ENCODE results near the gene CDKAL1. TPM values are rescaled to one million over a fixed set of nuclear protein-coding genes. Genes with fewer than 3 reads are reported as not detected.

CDKAL1 gene
- total and polyA plus RNA-seq, 10 of the 15 experiments (the other 5 are each of a cell fraction or from before 2014, with no cell fraction given) = 10.7 to 26.9 (median 17.3) TPM

DNA sequence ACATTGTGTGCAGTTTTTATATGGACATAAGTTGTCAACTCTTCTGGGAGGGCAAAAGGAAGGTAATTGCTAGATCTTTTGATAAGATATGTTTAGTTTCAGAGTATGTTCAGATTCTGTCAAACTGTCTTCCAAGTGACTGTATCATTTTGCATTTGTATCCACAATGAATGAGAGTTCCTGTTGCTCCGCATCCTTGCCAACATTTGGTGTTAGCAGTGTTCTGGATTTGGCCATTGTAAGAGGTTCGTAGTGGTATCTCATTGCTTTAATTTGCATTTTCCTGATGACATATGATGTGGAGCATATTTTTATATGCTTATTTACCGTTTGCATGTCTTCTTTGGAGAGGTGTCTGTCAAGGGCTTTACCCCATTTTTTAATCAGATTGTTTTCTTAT, 150.2 kb downstream of the CDKAL1 start:
- no peak for TF ChIP-seq ZNF207 (IDR thresholded peaks at IDR 0.05; ENCODE audit: borderline replicate concordance)
- no peak for TF ChIP-seq DPF2 (IDR thresholded peaks at IDR 0.05)
- TF ChIP-seq ZBTB4 (CRISPR knock-in tag; IDR thresholded peaks at IDR 0.05) = no peak
- no peak for TF ChIP-seq HDAC2 (IDR thresholded peaks at IDR 0.05)
- no peak for TF ChIP-seq NFYB (IDR thresholded peaks at IDR 0.05; ENCODE audit: insufficient read depth, low read depth, low read length)
- TF ChIP-seq SRF (IDR thresholded peaks at IDR 0.05; ENCODE audit: low read depth in 2 of 2, low read length in 2 of 2) = no peak
- TF ChIP-seq RAD51 (IDR thresholded peaks at IDR 0.05) = no peak
- no peak for TF ChIP-seq FOXK2 (IDR thresholded peaks at IDR 0.05)
- TF ChIP-seq POU2F2 (IDR thresholded peaks at IDR 0.05; ENCODE audit: borderline replicate concordance, low read depth, low read length) = no peak
- no peak for TF ChIP-seq JUND (IDR thresholded peaks at IDR 0.05; ENCODE audit: low read depth, low read length)
- TF ChIP-seq NRF1 (conservative IDR thresholded peaks at IDR 0.05; ENCODE audit: low read depth, low read length) = no peak
- TF ChIP-seq KLF5 (IDR thresholded peaks at IDR 0.05; ENCODE audit: partially characterized antibody) = no peak
- TF ChIP-seq HCFC1 (IDR thresholded peaks at IDR 0.05; ENCODE audit: low read length) = no peak
- TF ChIP-seq CBFB (IDR thresholded peaks at IDR 0.05; ENCODE audit: low read depth) = no peak
- no peak for TF ChIP-seq YY1 (IDR thresholded peaks at IDR 0.05; ENCODE audit: low read depth, low read length)
- no peak for TF ChIP-seq KDM1A (IDR thresholded peaks at IDR 0.05; ENCODE audit: borderline replicate concordance)
- no peaks in the 10 kb centered on the region; the same call in 2 of the 3 replicates for H3K9me3 ChIP-seq (replicated peaks; ENCODE audit: control insufficient read depth, insufficient read depth, low read length)
- H3K4me3 ChIP-seq = no peak overlapping the region
- H2AFZ ChIP-seq (ENCODE audit: control insufficient read depth, low read depth, low read length) = no peak overlapping the region
- DNase-seq (ENCODE audit: low read depth, low spot score) = no peak
- no peaks in the 10 kb centered on the region for H3K27me3 ChIP-seq (replicated peaks in 1 of 2; ENCODE audit: control insufficient read depth in 2 of 2, insufficient read depth in 2 of 2, low read length in 1 of 2)
- ChIA-PET POLR2A (no interaction called here), SMC1A (ENCODE audit: uncharacterized antibody, unreplicated experiment) (no interaction called here), RAD21 (ENCODE audit: unreplicated experiment) (no interaction called here), CTCF (interaction anchor here (1.9 kb wide), 1 partner anchor 12 kb away, joined by 5 read pairs; no protein-coding TSS in a partner anchor)
- H3K9ac ChIP-seq (ENCODE audit: control insufficient read depth, insufficient read depth, low read length) = no peak overlapping the region
- H3K4me2 ChIP-seq (ENCODE audit: control insufficient read depth, insufficient read depth) = no peak overlapping the region
- H3K79me2 ChIP-seq (ENCODE audit: control insufficient read depth, insufficient read depth, low read length) = no peaks in the 10 kb centered on the region; the same call in none of the 2 replicates
- WGBS (ENCODE audit: insufficient coverage, insufficient replicate concordance, low lambda C conversion rate, missing lambda C conversion rate) = 78% methylated on average over 3 of the region's 3 CpGs
- no peak for FAIRE-seq
- intact Hi-C loops (cut with micrococcal nuclease; ENCODE audit: unreplicated experiment) = no loop called here
- no TSS peak for BruUV-seq (replicated peaks)
- no peaks in the 10 kb centered on the region for H4K20me1 ChIP-seq (ENCODE audit: control insufficient read depth, insufficient read depth)
- no peak overlapping the region for H3K27ac ChIP-seq (ENCODE audit: control insufficient read depth, insufficient read depth)
- no peak for ATAC-seq
- H3K36me3 ChIP-seq (ENCODE audit: control insufficient read depth in 2 of 2, insufficient read depth in 2 of 2, low read length in 1 of 2) = no peaks in the 10 kb centered on the region
- in situ Hi-C loops (cut with MboI) = no loop called here
- peaks cover 24% of the 10 kb centered on the region for H3K4me1 ChIP-seq (ENCODE audit: control insufficient read depth, insufficient read depth, low read length)
